Prostate gland (tissue), 2 donors: ENCODE results near the gene INPP5D.

Source experiments
- CTCF ChIP-seq, 4 experiments: fragments of 200-600 bp in 2 of 4; fragments of 450-650 bp in 2 of 4; sonication (generic) in 2 of 4; IDR thresholded peaks; 1 replicate in 3 of 4; 2 replicates in 1 of 4; pipeline ENCODE4 v1.5.1; 2016 to 2019; ENCODE audit warnings: antibody characterized with exemption in 4 of 4, mild to moderate bottlenecking in 2 of 4, moderate library complexity in 2 of 4
- POLR2A ChIP-seq: fragments of 450-650 bp; IDR thresholded peaks from one replicate; pipeline ENCODE4 v1.6.1; 2016; ENCODE audit warnings: antibody characterized with exemption, mild to moderate bottlenecking

- no peak for TF ChIP-seq POLR2A
- TF ChIP-seq CTCF (IDR thresholded peaks at IDR 0.05), result no peak
Measured at GRCh38 chr2:233186851-233187250, 126.7 kb downstream of the INPP5D start.
